AG09319 (cell line): ENCODE measurements around the gene REST.

ENCODE experiments used
- DNase-seq: peaks from one replicate; pipeline ENCODE4 v3.0.0-alpha.2; 2010; ENCODE audit warnings: low read depth; ENCODE audit errors: extremely low read depth
- TF ChIP-seq, protein P1 (sequence below): IDR thresholded peaks from 2 replicates; pipeline ENCODE4 v1.5.1; 2011; ENCODE audit warnings: low read depth, mild to moderate bottlenecking, inconsistent platforms, low read length, moderate library complexity

Gene REST, protein sequence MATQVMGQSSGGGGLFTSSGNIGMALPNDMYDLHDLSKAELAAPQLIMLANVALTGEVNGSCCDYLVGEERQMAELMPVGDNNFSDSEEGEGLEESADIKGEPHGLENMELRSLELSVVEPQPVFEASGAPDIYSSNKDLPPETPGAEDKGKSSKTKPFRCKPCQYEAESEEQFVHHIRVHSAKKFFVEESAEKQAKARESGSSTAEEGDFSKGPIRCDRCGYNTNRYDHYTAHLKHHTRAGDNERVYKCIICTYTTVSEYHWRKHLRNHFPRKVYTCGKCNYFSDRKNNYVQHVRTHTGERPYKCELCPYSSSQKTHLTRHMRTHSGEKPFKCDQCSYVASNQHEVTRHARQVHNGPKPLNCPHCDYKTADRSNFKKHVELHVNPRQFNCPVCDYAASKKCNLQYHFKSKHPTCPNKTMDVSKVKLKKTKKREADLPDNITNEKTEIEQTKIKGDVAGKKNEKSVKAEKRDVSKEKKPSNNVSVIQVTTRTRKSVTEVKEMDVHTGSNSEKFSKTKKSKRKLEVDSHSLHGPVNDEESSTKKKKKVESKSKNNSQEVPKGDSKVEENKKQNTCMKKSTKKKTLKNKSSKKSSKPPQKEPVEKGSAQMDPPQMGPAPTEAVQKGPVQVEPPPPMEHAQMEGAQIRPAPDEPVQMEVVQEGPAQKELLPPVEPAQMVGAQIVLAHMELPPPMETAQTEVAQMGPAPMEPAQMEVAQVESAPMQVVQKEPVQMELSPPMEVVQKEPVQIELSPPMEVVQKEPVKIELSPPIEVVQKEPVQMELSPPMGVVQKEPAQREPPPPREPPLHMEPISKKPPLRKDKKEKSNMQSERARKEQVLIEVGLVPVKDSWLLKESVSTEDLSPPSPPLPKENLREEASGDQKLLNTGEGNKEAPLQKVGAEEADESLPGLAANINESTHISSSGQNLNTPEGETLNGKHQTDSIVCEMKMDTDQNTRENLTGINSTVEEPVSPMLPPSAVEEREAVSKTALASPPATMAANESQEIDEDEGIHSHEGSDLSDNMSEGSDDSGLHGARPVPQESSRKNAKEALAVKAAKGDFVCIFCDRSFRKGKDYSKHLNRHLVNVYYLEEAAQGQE

GRCh38 chr4:56907489-56908205 is at the start of gene REST:
Gene REST (plus strand): TSS chr4:56907900. CDS start chr4:56910639, 2,739 bp downstream.
- TF ChIP-seq, protein P1, sequence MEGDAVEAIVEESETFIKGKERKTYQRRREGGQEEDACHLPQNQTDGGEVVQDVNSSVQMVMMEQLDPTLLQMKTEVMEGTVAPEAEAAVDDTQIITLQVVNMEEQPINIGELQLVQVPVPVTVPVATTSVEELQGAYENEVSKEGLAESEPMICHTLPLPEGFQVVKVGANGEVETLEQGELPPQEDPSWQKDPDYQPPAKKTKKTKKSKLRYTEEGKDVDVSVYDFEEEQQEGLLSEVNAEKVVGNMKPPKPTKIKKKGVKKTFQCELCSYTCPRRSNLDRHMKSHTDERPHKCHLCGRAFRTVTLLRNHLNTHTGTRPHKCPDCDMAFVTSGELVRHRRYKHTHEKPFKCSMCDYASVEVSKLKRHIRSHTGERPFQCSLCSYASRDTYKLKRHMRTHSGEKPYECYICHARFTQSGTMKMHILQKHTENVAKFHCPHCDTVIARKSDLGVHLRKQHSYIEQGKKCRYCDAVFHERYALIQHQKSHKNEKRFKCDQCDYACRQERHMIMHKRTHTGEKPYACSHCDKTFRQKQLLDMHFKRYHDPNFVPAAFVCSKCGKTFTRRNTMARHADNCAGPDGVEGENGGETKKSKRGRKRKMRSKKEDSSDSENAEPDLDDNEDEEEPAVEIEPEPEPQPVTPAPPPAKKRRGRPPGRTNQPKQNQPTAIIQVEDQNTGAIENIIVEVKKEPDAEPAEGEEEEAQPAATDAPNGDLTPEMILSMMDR, result no peak
- DNase-seq, result no peak

GRCh38 chr4:56859841-56860240 is 47.9 kb upstream of the REST start:
- TF ChIP-seq, protein P1, result no peak
- DNase-seq, result no peak

DNA sequence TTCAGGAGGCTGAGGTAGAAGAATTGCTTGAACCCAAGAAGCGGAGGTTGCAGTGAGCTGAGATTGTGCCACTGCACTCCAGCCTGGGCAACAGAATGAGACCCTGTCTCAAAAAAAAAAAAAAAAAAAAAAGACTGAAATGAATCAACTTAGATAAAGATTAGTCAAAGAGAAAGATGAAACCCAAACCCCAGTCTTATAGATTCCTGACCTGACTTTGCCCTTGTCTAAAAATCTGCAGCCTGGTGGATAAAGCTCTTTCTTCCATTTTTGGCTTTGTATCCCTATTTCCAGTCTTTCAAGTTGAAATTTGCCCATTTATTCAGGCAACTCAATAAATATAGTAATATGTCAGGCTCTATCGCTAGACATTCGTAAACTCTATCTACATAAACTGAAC is 46.9 kb upstream of the REST start:
- DNase-seq, result no peak
- TF ChIP-seq, protein P1, result no peak

DNA sequence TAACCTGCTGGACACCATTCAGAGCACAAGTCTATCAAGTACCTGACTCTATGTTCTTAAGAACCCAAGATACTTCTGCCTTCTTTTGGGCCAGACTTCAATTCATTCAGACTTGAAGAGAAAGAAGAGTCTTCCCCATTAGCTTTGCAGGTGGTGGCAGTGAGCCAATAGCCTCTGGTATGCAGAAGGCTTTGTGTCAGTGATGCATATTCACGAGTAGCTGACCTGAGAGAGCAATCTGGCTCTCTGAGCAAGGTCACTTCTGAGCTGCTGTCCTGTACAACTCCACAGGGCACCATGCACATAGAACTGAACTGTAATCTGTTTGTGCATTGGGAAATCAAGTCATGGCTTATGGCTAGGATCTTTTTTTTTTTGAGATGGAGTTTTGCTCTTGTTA is 46.3 kb upstream of the REST start:
- DNase-seq, result no peak
- TF ChIP-seq, protein P1, result no peak

- DNase-seq, result no peak
- TF ChIP-seq, protein P1, result no peak
These were observed 44.1 kb upstream of the REST start for GRCh38 chr4:56863441-56864139.

- peak; percentile 85 for DNase-seq
- TF ChIP-seq, protein P1, result no peak
These were observed 36.8 kb upstream of the REST start for GRCh38 chr4:56870946-56871345.
